Trophoblast cell (in vitro differentiated cells and primary cell): Measurements from ENCODE around the gene WSB1.

Experiments
- DNase-seq, 2 donors: peaks; one replicate each; pipeline ENCODE4 v3.0.0-alpha.2; 2016
- H2AFZ ChIP-seq: 2 replicates; pipeline ENCODE4 v1.6.1; 2013; ENCODE audit warnings: low read length, moderate library complexity, mild to moderate bottlenecking; ENCODE audit not compliant: insufficient read depth, poor library complexity
- H2AK5ac ChIP-seq: 2 replicates; pipeline ENCODE4 v1.6.1; 2013; ENCODE audit warnings: mild to moderate bottlenecking, low read length
- H2BK120ac ChIP-seq: 2 replicates; pipeline ENCODE4 v1.6.1; 2013; ENCODE audit warnings: low read length, mild to moderate bottlenecking, moderate library complexity; ENCODE audit not compliant: insufficient read depth, poor library complexity
- H2BK12ac ChIP-seq: 2 replicates; pipeline ENCODE4 v1.6.1; 2013; ENCODE audit warnings: mild to moderate bottlenecking, low read length, moderate library complexity
- H2BK5ac ChIP-seq: 2 replicates; pipeline ENCODE4 v1.6.1; 2013; ENCODE audit warnings: low read length, low read depth, moderate library complexity, mild to moderate bottlenecking; ENCODE audit not compliant: poor library complexity
- H3K14ac ChIP-seq: 2 replicates; pipeline ENCODE4 v1.6.1; 2013; ENCODE audit warnings: mild to moderate bottlenecking, low read length
- H3K18ac ChIP-seq: 2 replicates; pipeline ENCODE4 v1.6.1; 2013; ENCODE audit warnings: mild to moderate bottlenecking, low read length
- H3K23ac ChIP-seq: 2 replicates; pipeline ENCODE4 v1.6.1; 2013; ENCODE audit warnings: low read length
- H3K27ac ChIP-seq: 2 replicates; pipeline ENCODE4 v1.5.1; 2013; ENCODE audit warnings: low read depth, mild to moderate bottlenecking, inconsistent platforms, low read length, moderate library complexity
- H3K27me3 ChIP-seq: 2 replicates; pipeline ENCODE4 v1.6.1; 2013; ENCODE audit warnings: inconsistent platforms, mild to moderate bottlenecking, low read length, moderate library complexity; ENCODE audit not compliant: insufficient read depth
- H3K36me3 ChIP-seq, 2 experiments: 1 replicate in 1 of 2; 2 replicates in 1 of 2; pipeline ENCODE4 v1.6.1; 2013; ENCODE audit warnings: low read length in 2 of 2, mild to moderate bottlenecking in 2 of 2, moderate library complexity in 1 of 2; ENCODE audit not compliant: insufficient read depth in 2 of 2, control insufficient read depth in 1 of 2
- H3K4ac ChIP-seq: 2 replicates; pipeline ENCODE4 v1.6.1; 2013; ENCODE audit warnings: low read depth, mild to moderate bottlenecking, low read length, moderate library complexity
- H3K4me1 ChIP-seq, 2 experiments: 1 replicate in 1 of 2; 2 replicates in 1 of 2; pipeline ENCODE4 v1.6.1; 2013; ENCODE audit warnings: low read length in 2 of 2, mild to moderate bottlenecking in 2 of 2, moderate library complexity in 1 of 2; ENCODE audit not compliant: insufficient read depth in 2 of 2, control insufficient read depth in 1 of 2
- H3K4me2 ChIP-seq: 2 replicates; pipeline ENCODE4 v1.6.1; 2013; ENCODE audit warnings: inconsistent platforms, mild to moderate bottlenecking, low read length, moderate library complexity
- H3K4me3 ChIP-seq: 2 replicates; pipeline ENCODE4 v1.5.1; 2013; ENCODE audit warnings: mild to moderate bottlenecking, low read depth, low read length, inconsistent platforms
- H3K79me1 ChIP-seq: one replicate; pipeline ENCODE4 v1.6.1; 2013; ENCODE audit warnings: low read length
- H3K79me2 ChIP-seq: 2 replicates; pipeline ENCODE4 v1.6.1; 2013; ENCODE audit warnings: low read length, mild to moderate bottlenecking; ENCODE audit not compliant: control insufficient read depth, insufficient read depth, poor library complexity
- H3K9ac ChIP-seq: 2 replicates; pipeline ENCODE4 v1.6.1; 2013; ENCODE audit warnings: mild to moderate bottlenecking, low read length
- H3K9me3 ChIP-seq: 2 replicates; pipeline ENCODE4 v1.6.1; 2013; ENCODE audit warnings: low read depth, mild to moderate bottlenecking, control low read depth, inconsistent platforms, low read length; ENCODE audit not compliant: insufficient read depth
- H4K12ac ChIP-seq: 2 replicates; pipeline ENCODE4 v1.6.1; 2013; ENCODE audit warnings: low read depth, mild to moderate bottlenecking, low read length, moderate library complexity
- H4K8ac ChIP-seq: 2 replicates; pipeline ENCODE4 v1.6.1; 2013; ENCODE audit warnings: low read depth, mild to moderate bottlenecking, low read length, moderate library complexity
- H4K91ac ChIP-seq: one replicate; pipeline ENCODE4 v1.6.1; 2013; ENCODE audit warnings: low read depth, mild to moderate bottlenecking, low read length, moderate library complexity
- WGBS: extraction: QIAGEN DNeasy Blood & Tissue Kit; methylation state at CpG from one replicate; pipeline ENCODE4 v1.1.7; 2013; ENCODE audit warnings: missing lambda C conversion rate; ENCODE audit not compliant: insufficient read length, insufficient coverage; ENCODE audit errors: extremely low coverage; 5-methylcytosine and 5-hydroxymethylcytosine counted together

Gene WSB1

DNA sequence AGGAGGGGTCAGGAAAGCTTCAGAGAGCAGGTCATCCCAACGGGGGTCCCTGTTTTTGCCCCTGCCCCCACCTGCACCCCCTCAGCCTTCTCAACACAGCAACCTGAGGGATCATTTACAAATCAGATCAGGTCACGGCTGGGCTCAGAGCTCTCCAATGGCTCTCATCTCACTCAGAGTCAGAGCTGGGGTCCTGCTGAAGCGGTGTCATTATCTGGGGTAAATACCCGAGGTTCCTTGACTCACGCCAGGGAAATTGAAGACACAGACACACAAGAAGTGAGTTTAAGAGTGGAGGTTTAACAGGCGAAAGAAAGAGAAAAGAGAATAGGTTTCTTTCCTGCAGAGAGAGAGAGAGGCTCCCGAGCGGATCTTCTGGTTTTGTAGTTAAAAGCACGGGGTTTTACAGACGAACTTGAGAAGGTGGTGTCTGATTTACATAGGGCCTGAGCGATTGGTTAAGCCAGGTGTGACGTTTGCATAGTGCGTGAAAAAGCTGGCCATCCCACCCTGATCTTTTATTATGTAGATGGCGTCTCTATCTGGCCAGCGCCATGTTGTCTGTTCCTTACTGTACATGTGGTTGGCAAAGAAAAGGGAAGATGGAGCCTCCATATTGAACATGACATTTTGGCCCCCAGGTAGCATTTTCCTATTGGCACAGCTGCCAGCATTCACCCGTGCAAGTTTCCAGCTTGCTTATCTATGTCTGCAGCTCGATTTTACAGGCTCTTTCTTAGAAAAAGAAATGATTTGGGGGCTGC, 51.4 kb downstream of the WSB1 start:
- peak; percentile 35 to 74 for DNase-seq
- no peak overlapping the region for H3K4me3 ChIP-seq
- no peaks in the 10 kb centered on the region for H3K36me3 ChIP-seq
- H3K79me2 ChIP-seq = peaks cover 3% of the 10 kb centered on the region
- peak overlapping the region; percentile 48 for H3K27ac ChIP-seq
- peaks cover 8 to 25% of the 10 kb centered on the region in 2 experiments for H3K4me1 ChIP-seq
- peak overlapping the region; percentile 66 for H3K18ac ChIP-seq
- peak overlapping the region; percentile 47 for H2AK5ac ChIP-seq
- no peak overlapping the region for H3K23ac ChIP-seq
- H3K79me1 ChIP-seq = peaks cover 28% of the 10 kb centered on the region
- H2BK12ac ChIP-seq = peak overlapping the region; percentile 52
- H3K27me3 ChIP-seq = no peaks in the 10 kb centered on the region
- H2AFZ ChIP-seq = peak overlapping the region; percentile 45
- no peak overlapping the region for H3K9ac ChIP-seq
- H3K9me3 ChIP-seq = peaks cover 2% of the 10 kb centered on the region
- H3K14ac ChIP-seq = no peak overlapping the region
- no peak overlapping the region for H4K12ac ChIP-seq
- no CpG with 5 or more reads among the region's 17 CpGs for WGBS
- no peak overlapping the region for H2BK120ac ChIP-seq
- peak overlapping the region; percentile 58 for H4K91ac ChIP-seq
- H3K4me2 ChIP-seq = peak overlapping the region; percentile 63
- peak overlapping the region; percentile 55 for H2BK5ac ChIP-seq
- no peak overlapping the region for H3K4ac ChIP-seq
- peak overlapping the region; percentile 69 for H4K8ac ChIP-seq

DNA sequence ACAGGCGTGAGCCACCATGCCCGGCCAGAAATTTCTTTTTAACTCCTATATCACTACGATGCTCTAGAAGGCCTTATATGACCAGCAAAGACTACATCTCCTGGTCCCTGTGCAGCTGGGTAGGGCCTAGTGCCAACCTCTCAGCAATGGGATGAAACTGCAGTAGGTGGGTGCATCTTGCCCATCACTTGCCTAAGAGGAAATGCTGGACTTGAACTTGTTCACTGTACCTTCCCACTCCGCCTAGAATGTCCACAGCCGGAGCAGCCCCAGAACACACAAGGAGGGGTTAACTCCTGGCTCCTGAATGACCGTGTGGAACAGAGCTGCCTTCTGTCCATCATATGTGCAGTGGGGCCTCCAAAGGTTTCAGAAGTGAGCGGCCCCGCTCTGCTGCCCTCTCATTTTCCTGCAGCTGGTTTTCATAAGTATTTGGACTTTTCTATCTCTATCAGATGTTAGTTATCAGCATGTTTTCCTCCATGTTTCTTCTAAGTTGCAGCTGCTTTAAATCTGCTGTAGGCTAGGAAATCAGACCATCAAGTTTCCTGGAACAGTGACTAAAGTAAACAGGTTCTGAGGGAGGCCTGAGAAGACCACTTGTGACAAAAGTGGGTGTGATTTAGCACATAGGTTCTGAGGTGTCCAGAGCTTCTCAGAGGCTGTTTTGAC, 52.5 kb downstream of the WSB1 start:
- Histone ChIP-seq H2BK5ac (no peak overlapping the region), H3K4ac (no peak overlapping the region), H3K27me3 (no peaks in the 10 kb centered on the region), H3K79me2 (peaks cover 3% of the 10 kb centered on the region), H3K9me3 (peaks cover 2% of the 10 kb centered on the region), H3K9ac (peak overlapping the region; percentile 10), H2AFZ (no peak overlapping the region), H3K4me3 (no peak overlapping the region), H3K4me2 (no peak overlapping the region), H2BK120ac (no peak overlapping the region), H3K18ac (no peak overlapping the region), H3K27ac (no peak overlapping the region), H3K79me1 (peaks cover 21% of the 10 kb centered on the region), H2BK12ac (no peak overlapping the region), H4K91ac (no peak overlapping the region), H3K36me3 (no peaks in the 10 kb centered on the region), H4K8ac (no peak overlapping the region), H3K4me1 (peaks cover 2 to 18% of the 10 kb centered on the region in 2 experiments), H3K14ac (no peak overlapping the region), H3K23ac (no peak overlapping the region), H4K12ac (no peak overlapping the region), H2AK5ac (no peak overlapping the region)
- WGBS = no CpG with 5 or more reads among the region's 8 CpGs
- DNase-seq = no peak

DNA sequence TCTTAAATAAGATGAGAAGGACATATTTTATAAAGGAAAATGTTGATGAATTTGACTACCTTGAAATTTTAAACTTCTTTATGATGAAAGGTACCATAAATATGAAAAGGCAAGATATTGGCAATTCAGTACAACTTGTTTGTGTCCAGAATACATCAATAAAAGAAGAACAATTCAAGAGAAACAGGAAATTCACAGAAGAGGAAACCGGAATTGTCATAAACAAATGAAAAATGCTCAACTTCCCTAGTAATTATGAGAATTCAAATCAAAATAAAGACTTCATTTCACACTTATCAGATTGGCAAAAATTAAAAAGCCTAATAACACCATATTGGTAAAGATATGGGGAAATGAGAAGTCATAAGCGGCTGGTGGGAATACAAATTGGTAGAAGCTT, 54.3 kb downstream of the WSB1 start:
- H3K4me3 ChIP-seq = no peak overlapping the region
- peaks cover 0 to 17% of the 10 kb centered on the region in 2 experiments for H3K4me1 ChIP-seq
- no peak overlapping the region for H4K8ac ChIP-seq
- H3K9me3 ChIP-seq = peaks cover 3% of the 10 kb centered on the region
- H3K79me1 ChIP-seq = peaks cover 24% of the 10 kb centered on the region
- H3K14ac ChIP-seq = no peak overlapping the region
- H3K36me3 ChIP-seq = no peaks in the 10 kb centered on the region
- H2BK5ac ChIP-seq = no peak overlapping the region
- H3K23ac ChIP-seq = no peak overlapping the region
- no peak overlapping the region for H3K18ac ChIP-seq
- no peak overlapping the region for H3K27ac ChIP-seq
- H4K91ac ChIP-seq = no peak overlapping the region
- no peak for DNase-seq
- no peak overlapping the region for H2AK5ac ChIP-seq
- H2BK12ac ChIP-seq = no peak overlapping the region
- no peak overlapping the region for H3K4me2 ChIP-seq
- no peaks in the 10 kb centered on the region for H3K27me3 ChIP-seq
- H4K12ac ChIP-seq = no peak overlapping the region
- peaks cover 3% of the 10 kb centered on the region for H3K79me2 ChIP-seq
- no peak overlapping the region for H2BK120ac ChIP-seq
- no peak overlapping the region for H3K4ac ChIP-seq
- WGBS = no CpG with 5 or more reads among the region's 2 CpGs
- no peak overlapping the region for H2AFZ ChIP-seq
- no peak overlapping the region for H3K9ac ChIP-seq

GRCh38 chr17:27349540-27350021, 55.7 kb downstream of the WSB1 start:
- H4K8ac ChIP-seq = peak overlapping the region; percentile 86
- peaks cover 9% of the 10 kb centered on the region for H3K79me2 ChIP-seq
- H4K91ac ChIP-seq = peak overlapping the region; percentile 90
- H3K4ac ChIP-seq = peak overlapping the region; percentile 50
- H3K79me1 ChIP-seq = peaks cover 30% of the 10 kb centered on the region
- H3K18ac ChIP-seq = peak overlapping the region; percentile 76
- peaks cover 3% of the 10 kb centered on the region for H3K9me3 ChIP-seq
- H2BK120ac ChIP-seq = peak overlapping the region; percentile 85
- no peak overlapping the region for H2AK5ac ChIP-seq
- H3K27me3 ChIP-seq = no peaks in the 10 kb centered on the region
- H3K23ac ChIP-seq = no peak overlapping the region
- no CpG with 5 or more reads among the region's 34 CpGs for WGBS
- peak overlapping the region; percentile 75 for H3K14ac ChIP-seq
- H2AFZ ChIP-seq = peak overlapping the region; percentile 27
- H3K36me3 ChIP-seq = no peaks in the 10 kb centered on the region
- DNase-seq = peak; percentile 92 to 96
- no peak overlapping the region for H2BK12ac ChIP-seq
- peak overlapping the region; percentile 78 for H2BK5ac ChIP-seq
- peak overlapping the region; percentile 65 for H3K4me3 ChIP-seq
- peak overlapping the region; percentile 84 for H3K9ac ChIP-seq
- peak overlapping the region; percentile 29 for H4K12ac ChIP-seq
- peak overlapping the region; percentile 97 for H3K4me2 ChIP-seq
- H3K4me1 ChIP-seq = peaks cover 6 to 24% of the 10 kb centered on the region in 2 experiments
- H3K27ac ChIP-seq = peak overlapping the region; percentile 86
